NB4 (cell line): ENCODE results near the gene HTR5A.
A peak's percentile ranks its signal among the peaks of the same experiment; 100 is the strongest.

Source experiments
- DNase-seq: peaks from one replicate; pipeline ENCODE4 v3.0.0; 2010; ENCODE audit warnings: low read depth
- H3K4me3 ChIP-seq: one replicate; pipeline ENCODE4 v1.5.1; 2011; ENCODE audit warnings: mild to moderate bottlenecking, low read depth, low read length, moderate library complexity
- MAX ChIP-seq: IDR thresholded peaks from 2 replicates; pipeline ENCODE4 v1.6.1; 2011; ENCODE audit warnings: low read depth, low read length
- MYC ChIP-seq: IDR thresholded peaks from 2 replicates; pipeline ENCODE4 v1.6.1; 2011; ENCODE audit warnings: low read depth, low read length
- POLR2A ChIP-seq: IDR thresholded peaks from 2 replicates; pipeline ENCODE4 v1.6.1; 2011; ENCODE audit warnings: mild to moderate bottlenecking; ENCODE audit not compliant: insufficient read length; ENCODE audit errors: extremely low read depth
- TF ChIP-seq, protein P1 (sequence below): IDR thresholded peaks from one replicate; pipeline ENCODE4 v1.5.1; 2012; ENCODE audit warnings: low read depth, low read length

The HTR5A gene

GRCh38 chr7:155090684-155091083 is 20.6 kb downstream of the HTR5A start:
- DNase-seq, result peak; percentile 37
- TF ChIP-seq MAX (no peak), POLR2A (no peak), MYC (no peak)
- TF ChIP-seq, protein P1, sequence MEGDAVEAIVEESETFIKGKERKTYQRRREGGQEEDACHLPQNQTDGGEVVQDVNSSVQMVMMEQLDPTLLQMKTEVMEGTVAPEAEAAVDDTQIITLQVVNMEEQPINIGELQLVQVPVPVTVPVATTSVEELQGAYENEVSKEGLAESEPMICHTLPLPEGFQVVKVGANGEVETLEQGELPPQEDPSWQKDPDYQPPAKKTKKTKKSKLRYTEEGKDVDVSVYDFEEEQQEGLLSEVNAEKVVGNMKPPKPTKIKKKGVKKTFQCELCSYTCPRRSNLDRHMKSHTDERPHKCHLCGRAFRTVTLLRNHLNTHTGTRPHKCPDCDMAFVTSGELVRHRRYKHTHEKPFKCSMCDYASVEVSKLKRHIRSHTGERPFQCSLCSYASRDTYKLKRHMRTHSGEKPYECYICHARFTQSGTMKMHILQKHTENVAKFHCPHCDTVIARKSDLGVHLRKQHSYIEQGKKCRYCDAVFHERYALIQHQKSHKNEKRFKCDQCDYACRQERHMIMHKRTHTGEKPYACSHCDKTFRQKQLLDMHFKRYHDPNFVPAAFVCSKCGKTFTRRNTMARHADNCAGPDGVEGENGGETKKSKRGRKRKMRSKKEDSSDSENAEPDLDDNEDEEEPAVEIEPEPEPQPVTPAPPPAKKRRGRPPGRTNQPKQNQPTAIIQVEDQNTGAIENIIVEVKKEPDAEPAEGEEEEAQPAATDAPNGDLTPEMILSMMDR, result no peak

GRCh38 chr7:155093596-155093995 is 23.5 kb downstream of the HTR5A start:
- H3K4me3 ChIP-seq, result no peak overlapping the region
- TF ChIP-seq MYC, result no peak
- TF ChIP-seq, protein P1, result no peak
- no peak for TF ChIP-seq MAX
- TF ChIP-seq POLR2A, result no peak
- no peak for DNase-seq

More at GRCh38 chr7:155090684-155091083, 20.6 kb downstream of the HTR5A start:
- H3K4me3 ChIP-seq, result no peak overlapping the region

- no peak for DNase-seq
- no peak overlapping the region for H3K4me3 ChIP-seq
- TF ChIP-seq POLR2A (no peak), MAX (no peak), MYC (no peak)
- TF ChIP-seq, protein P1, result no peak
Measured at GRCh38 chr7:155094636-155095135, 24.6 kb downstream of the HTR5A start.

- TF ChIP-seq POLR2A, result no peak
- TF ChIP-seq, protein P1, result no peak
- TF ChIP-seq MAX, result no peak
- no peak overlapping the region for H3K4me3 ChIP-seq
- DNase-seq, result no peak
Measured at GRCh38 chr7:155097338-155097737, 27.2 kb downstream of the HTR5A start.

GRCh38 chr7:155103839-155104238 is 33.7 kb downstream of the HTR5A start:
- no peak overlapping the region for H3K4me3 ChIP-seq
- TF ChIP-seq POLR2A (no peak), MYC (no peak), MAX (no peak)
- TF ChIP-seq, protein P1, result no peak
- DNase-seq, result no peak

DNA sequence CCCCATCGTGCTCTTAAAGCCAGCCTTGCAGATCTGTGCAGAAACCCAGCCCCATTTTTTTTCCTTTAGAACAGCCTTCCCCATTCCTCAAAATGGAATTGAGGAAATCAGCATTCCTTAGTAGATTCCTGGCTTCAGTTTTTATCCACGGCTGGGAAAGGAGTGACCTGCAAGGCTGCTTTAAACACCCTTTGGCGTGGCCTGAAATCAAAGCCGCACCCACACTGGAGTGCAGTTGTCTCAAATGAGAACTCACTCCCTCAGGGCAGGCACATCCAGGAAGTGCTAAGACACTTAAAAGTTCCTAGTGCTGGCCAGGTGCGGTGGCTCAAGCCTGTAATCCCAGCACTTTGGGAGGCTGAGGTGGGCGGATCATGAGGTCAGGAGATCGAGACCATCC is 34.8 kb downstream of the HTR5A start:
- TF ChIP-seq POLR2A (no peak), MYC (no peak), MAX (no peak)
- TF ChIP-seq, protein P1, result no peak
- no peak for DNase-seq
- no peak overlapping the region for H3K4me3 ChIP-seq
